PC-9 (cell line): ENCODE data around the gene METTL16. TPM values are rescaled to one million over a fixed set of nuclear protein-coding genes. Genes with fewer than 3 reads are reported as not detected.
A peak's percentile ranks its signal among the peaks of the same experiment; 100 is the strongest.

Source experiments
- BruUV-seq: library from RNA; stranded (reverse); fragments of 400-500 nt; replicated peaks from 2 replicates; lab custom pipeline; 2021; lab: Mats Ljungman, UMichigan
- CTCF ChIA-PET: fragments of 300-600 bp; sonication (Branson Sonifier 250); formaldehyde crosslinking; loops from one replicate; lab custom pipeline; 2022; ENCODE audit warnings: antibody characterized with exemption; lab: Charles Lee
- POLR2A ChIA-PET: fragments of 300-600 bp; sonication (Branson Sonifier 250); formaldehyde crosslinking; loops from one replicate; lab custom pipeline; 2022; ENCODE audit warnings: antibody characterized with exemption; ENCODE audit not compliant: unreplicated experiment; lab: Charles Lee
- DNase-seq, 2 experiments: peaks; one replicate each; pipeline versions ENCODE4 v3.0.0 to v3.0.0-alpha.2; 2015 to 2022; ENCODE audit warnings: mixed read lengths in 1 of 2
- H2AFZ ChIP-seq: fragments of 200-600 bp; sonication (generic); 2 replicates; pipeline ENCODE4 v1.8.1; 2017; ENCODE audit warnings: antibody characterized with exemption
- H3F3A ChIP-seq: fragments of 200-600 bp; sonication (generic); 2 replicates; pipeline ENCODE4 v1.8.1; 2017; ENCODE audit warnings: antibody characterized with exemption, mild to moderate bottlenecking, low read depth; ENCODE audit not compliant: insufficient read depth
- H3K27ac ChIP-seq: fragments of 200-600 bp; sonication (generic); 2 replicates; pipeline ENCODE4 v1.6.1; 2016; ENCODE audit warnings: mixed run types
- H3K27me3 ChIP-seq: fragments of 200-600 bp; sonication (generic); 2 replicates; pipeline ENCODE4 v1.6.1; 2016; ENCODE audit warnings: low read depth, mixed run types; ENCODE audit not compliant: insufficient read depth
- H3K36me3 ChIP-seq: fragments of 200-600 bp; sonication (generic); 2 replicates; pipeline ENCODE4 v1.6.1; 2016; ENCODE audit warnings: low read depth, mixed run types
- H3K4me1 ChIP-seq: fragments of 200-600 bp; sonication (generic); replicated peaks from 2 replicates; pipeline ENCODE4 v1.6.1; 2016; ENCODE audit warnings: mixed run types; ENCODE audit not compliant: insufficient read depth
- H3K4me2 ChIP-seq: fragments of 200-600 bp; sonication (generic); 2 replicates; pipeline ENCODE4 v1.6.1; 2017; ENCODE audit warnings: mixed run types
- H3K4me3 ChIP-seq: fragments of 200-600 bp; sonication (generic); 2 replicates; pipeline ENCODE4 v1.6.1; 2016; ENCODE audit warnings: mixed run types
- H3K79me2 ChIP-seq: fragments of 200-600 bp; sonication (generic); 2 replicates; pipeline ENCODE4 v1.6.1; 2017; ENCODE audit warnings: low read depth, mixed run types
- H3K9me2 ChIP-seq: fragments of 200-600 bp; sonication (generic); 2 replicates; pipeline ENCODE4 v1.8.1; 2017; ENCODE audit warnings: mild to moderate bottlenecking; ENCODE audit not compliant: insufficient read depth
- H3K9me3 ChIP-seq: fragments of 200-600 bp; sonication (generic); 2 replicates; pipeline ENCODE4 v1.8.1; 2016; ENCODE audit warnings: low read depth; ENCODE audit not compliant: insufficient read depth
- H4K20me1 ChIP-seq: fragments of 200-600 bp; sonication (generic); 2 replicates; pipeline ENCODE4 v1.8.1; 2017; ENCODE audit not compliant: insufficient read depth
- EZH2 ChIP-seq: fragments of 200-600 bp; sonication (generic); IDR thresholded peaks from 2 replicates; pipeline ENCODE4 v1.8.0; 2017; ENCODE audit warnings: antibody characterized with exemption, low read depth
- intact Hi-C: fragments of 100-400 bp; cut with micrococcal nuclease; formaldehyde crosslinking; loops from one replicate; pipeline ENCODE4 v1.10.0; 2022; ENCODE audit not compliant: unreplicated experiment
- total RNA-seq: library from RNA; stranded (reverse); gene quantifications from 2 replicates; pipeline ENCODE4 v1.2.3, GENCODE V29; 2021
- TF ChIP-seq, protein P1 (sequence below): fragments of 200-600 bp; sonication (generic); conservative IDR thresholded peaks from 2 replicates; pipeline ENCODE4 v1.6.1; 2017; ENCODE audit warnings: mixed run types, antibody characterized with exemption, mild to moderate bottlenecking, moderate library complexity

The METTL16 gene
- total RNA-seq, 1 experiment from 2014 or later, result 46.2 TPM

- POLR2A ChIA-PET, result interaction anchor here (0.6 to 1.4 kb wide), 2 partner anchors 13 to 20 kb away, joined by 6 to 7 read pairs; no protein-coding TSS in a partner anchor
These were observed 125.1 kb downstream of the METTL16 start for GRCh38 chr17:2386400-2387085.

GRCh38 chr17:2385240-2386210 lies 126.2 kb downstream of the METTL16 start:
- Histone ChIP-seq H3K27me3 (no peaks in the 10 kb centered on the region), H3K9me2 (no peaks in the 10 kb centered on the region), H2AFZ (no peak overlapping the region), H3K4me3 (no peak overlapping the region), H3K4me2 (no peak overlapping the region), H3K4me1 (no peaks in the 10 kb centered on the region), H3K9me3 (no peaks in the 10 kb centered on the region), H3K79me2 (0 out of 2 replicates have a peak, but pooled peaks cover under 1% of the 10 kb centered on the region), H4K20me1 (0 out of 2 replicates have a peak, but pooled peaks cover 9% of the 10 kb centered on the region), H3K27ac (no peak overlapping the region), H3F3A (peaks cover 13% of the 10 kb centered on the region; the same call in 1 of the 2 replicates), H3K36me3 (0 out of 2 replicates have a peak, but pooled peaks cover 5% of the 10 kb centered on the region)
- no peak for TF ChIP-seq EZH2
- TF ChIP-seq, protein P1, sequence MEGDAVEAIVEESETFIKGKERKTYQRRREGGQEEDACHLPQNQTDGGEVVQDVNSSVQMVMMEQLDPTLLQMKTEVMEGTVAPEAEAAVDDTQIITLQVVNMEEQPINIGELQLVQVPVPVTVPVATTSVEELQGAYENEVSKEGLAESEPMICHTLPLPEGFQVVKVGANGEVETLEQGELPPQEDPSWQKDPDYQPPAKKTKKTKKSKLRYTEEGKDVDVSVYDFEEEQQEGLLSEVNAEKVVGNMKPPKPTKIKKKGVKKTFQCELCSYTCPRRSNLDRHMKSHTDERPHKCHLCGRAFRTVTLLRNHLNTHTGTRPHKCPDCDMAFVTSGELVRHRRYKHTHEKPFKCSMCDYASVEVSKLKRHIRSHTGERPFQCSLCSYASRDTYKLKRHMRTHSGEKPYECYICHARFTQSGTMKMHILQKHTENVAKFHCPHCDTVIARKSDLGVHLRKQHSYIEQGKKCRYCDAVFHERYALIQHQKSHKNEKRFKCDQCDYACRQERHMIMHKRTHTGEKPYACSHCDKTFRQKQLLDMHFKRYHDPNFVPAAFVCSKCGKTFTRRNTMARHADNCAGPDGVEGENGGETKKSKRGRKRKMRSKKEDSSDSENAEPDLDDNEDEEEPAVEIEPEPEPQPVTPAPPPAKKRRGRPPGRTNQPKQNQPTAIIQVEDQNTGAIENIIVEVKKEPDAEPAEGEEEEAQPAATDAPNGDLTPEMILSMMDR, result no peak
- CTCF ChIA-PET, result no interaction called here
- BruUV-seq, result TSS peak; percentile 31
- intact Hi-C loops, result no loop called here
- POLR2A ChIA-PET, result interaction anchor here (1.1 to 1.4 kb wide), 2 partner anchors 14 to 21 kb away, joined by 3 to 6 read pairs; no protein-coding TSS in a partner anchor
- DNase-seq, result no peak

More at GRCh38 chr17:2386400-2387085, 125.1 kb downstream of the METTL16 start:
- intact Hi-C loops, result no loop called here
- Histone ChIP-seq H3K27ac (no peak overlapping the region), H3K36me3 (0 out of 2 replicates have a peak, but pooled peaks cover 5% of the 10 kb centered on the region), H2AFZ (no peak overlapping the region), H3K79me2 (peaks cover 10% of the 10 kb centered on the region; the same call in 1 of the 2 replicates), H4K20me1 (0 out of 2 replicates have a peak, but pooled peaks cover 16% of the 10 kb centered on the region), H3K4me1 (peaks cover 2% of the 10 kb centered on the region), H3K9me3 (no peaks in the 10 kb centered on the region), H3K9me2 (no peaks in the 10 kb centered on the region), H3K4me2 (no peak overlapping the region), H3F3A (peaks cover 21% of the 10 kb centered on the region; the same call in 1 of the 2 replicates), H3K4me3 (no peak overlapping the region), H3K27me3 (no peaks in the 10 kb centered on the region)
- BruUV-seq, result no TSS peak
- CTCF ChIA-PET, result interaction anchor here (0.6 kb wide), 1 partner anchor 30 kb away, joined by 3 read pairs; no protein-coding TSS in a partner anchor
- TF ChIP-seq EZH2, result no peak
- TF ChIP-seq, protein P1, result no peak
- peak in 1 of 2 experiments; percentile 89 for DNase-seq
